Hematopoietic multipotent progenitor cell treated with erythropoietin and hydrocortisone succinate and interleukin-3 and kit ligand, for 4 days (in vitro differentiated cells): ENCODE measurements around the gene CNTNAP2.

Experiments
- DNase-seq: peaks from one replicate; pipeline ENCODE4 v3.0.0-alpha.2; 2015

The CNTNAP2 gene

DNA sequence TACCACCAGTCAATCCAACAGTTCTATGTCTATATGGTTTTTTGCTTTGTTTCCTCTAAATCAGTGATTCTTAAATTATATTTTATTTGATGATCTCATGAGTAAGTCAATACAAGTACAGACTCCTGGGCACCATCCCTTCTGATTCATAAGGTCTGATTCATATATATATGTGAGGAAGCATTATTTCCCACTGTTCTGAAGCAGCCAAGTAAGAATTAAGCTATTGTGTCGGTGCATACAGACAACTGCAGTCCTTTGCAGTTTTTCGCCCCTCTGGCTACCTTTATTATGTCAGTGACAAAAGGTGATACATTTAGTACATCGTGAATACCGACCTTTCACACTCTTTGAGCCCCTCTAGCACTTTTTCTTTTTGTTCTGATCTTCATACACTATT, 1394.3 kb downstream of the CNTNAP2 start:
- no peak for DNase-seq

- DNase-seq = no peak
Observed at GRCh38 chr7:147513451-147513850, 1396.8 kb downstream of the CNTNAP2 start.

GRCh38 chr7:147516391-147516790, 1399.8 kb downstream of the CNTNAP2 start:
- no peak for DNase-seq

GRCh38 chr7:147519062-147519461, 1402.5 kb downstream of the CNTNAP2 start:
- DNase-seq = no peak

- no peak for DNase-seq
Observed at GRCh38 chr7:147523056-147523455, 1406.5 kb downstream of the CNTNAP2 start.

DNA sequence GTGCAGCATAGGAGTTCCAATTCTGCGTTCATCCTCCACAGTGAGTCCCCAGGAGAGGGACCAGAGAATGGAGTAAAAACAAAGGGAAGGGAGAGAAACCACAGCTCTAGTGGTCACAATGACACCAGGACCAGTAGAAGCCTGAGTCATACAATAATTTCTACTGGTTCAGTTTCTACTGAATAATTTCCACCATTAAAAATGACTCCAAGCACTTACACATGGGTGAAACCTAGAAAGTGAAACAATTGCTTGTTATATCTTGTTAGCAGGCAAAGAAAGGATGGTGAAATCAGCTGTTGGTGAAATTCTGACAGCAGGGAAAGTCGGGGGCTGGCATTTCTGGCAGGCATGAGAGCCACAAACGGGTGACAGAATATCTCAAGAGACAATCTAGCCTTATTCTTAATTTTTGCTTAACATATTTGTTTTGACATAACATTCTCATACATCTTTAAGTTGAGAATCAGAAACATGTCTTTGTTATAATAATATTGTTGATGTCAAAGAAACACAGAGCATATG, 1408.2 kb downstream of the CNTNAP2 start:
- no peak for DNase-seq

- DNase-seq = no peak
Observed at GRCh38 chr7:147525325-147525724, 1408.7 kb downstream of the CNTNAP2 start.

GRCh38 chr7:147535701-147536111, 1419.1 kb downstream of the CNTNAP2 start:
- DNase-seq = no peak

DNA sequence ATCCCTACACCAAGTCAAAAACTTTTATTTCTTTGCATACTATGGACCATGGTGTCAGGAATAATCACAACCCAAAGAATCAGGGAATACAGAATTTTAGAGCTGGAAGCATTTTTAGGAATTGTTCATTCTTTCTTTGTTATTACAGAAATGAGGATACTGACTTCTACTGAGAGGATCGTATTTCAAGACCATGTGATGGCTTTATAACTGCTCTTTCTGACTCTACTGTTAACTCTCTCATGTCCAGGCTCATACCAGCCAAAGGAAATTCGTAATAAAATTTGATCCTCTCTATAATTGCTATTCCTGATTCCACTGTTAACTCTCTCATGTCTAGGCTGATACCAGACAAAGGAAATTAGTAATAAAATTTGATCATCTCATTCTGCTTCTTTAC, 1423.1 kb downstream of the CNTNAP2 start:
- no peak for DNase-seq

DNA sequence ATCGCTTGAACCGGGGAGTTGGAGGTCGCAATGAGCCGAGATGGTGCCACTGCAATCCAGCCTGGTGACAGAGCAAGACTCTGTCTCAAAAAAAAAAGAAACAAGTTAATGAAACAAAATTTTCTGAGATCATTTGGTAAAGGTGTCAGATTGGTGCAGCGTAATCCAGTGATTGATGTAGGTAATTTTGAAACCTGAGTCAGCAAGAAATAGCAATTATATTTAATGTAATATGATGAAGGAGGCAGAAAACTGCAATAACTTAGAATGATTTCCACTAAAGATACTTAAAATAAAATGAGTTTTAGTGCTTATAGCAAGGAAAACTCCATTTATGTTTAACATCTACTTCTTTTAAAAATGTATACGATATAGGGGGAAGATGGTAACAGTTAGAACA, 1424.1 kb downstream of the CNTNAP2 start:
- DNase-seq = no peak

- no peak for DNase-seq
Observed at GRCh38 chr7:147541261-147541660, 1424.7 kb downstream of the CNTNAP2 start.

GRCh38 chr7:147547252-147547897, 1430.8 kb downstream of the CNTNAP2 start:
- DNase-seq = peak; percentile 73

GRCh38 chr7:147556317-147556716, 1439.7 kb downstream of the CNTNAP2 start:
- DNase-seq = no peak

DNA sequence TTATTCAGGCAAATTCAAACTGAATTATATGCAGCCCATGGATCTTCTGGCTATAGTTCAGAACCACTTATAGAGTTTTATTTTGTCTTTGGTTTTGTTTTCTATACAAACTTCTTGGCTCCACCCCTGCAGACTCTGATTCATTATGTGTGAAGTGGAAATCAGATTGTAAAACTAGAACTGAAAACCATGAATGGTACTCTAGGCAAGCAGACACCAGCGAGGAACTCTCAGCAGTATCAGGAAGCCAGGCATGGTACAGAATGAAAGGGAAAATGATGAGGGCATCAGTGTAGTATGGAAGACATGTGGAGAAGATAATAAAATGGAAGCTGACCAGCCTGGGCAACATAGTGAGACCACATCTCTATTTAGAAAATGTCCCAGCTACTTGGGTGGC, 1447.1 kb downstream of the CNTNAP2 start:
- no peak for DNase-seq

DNA sequence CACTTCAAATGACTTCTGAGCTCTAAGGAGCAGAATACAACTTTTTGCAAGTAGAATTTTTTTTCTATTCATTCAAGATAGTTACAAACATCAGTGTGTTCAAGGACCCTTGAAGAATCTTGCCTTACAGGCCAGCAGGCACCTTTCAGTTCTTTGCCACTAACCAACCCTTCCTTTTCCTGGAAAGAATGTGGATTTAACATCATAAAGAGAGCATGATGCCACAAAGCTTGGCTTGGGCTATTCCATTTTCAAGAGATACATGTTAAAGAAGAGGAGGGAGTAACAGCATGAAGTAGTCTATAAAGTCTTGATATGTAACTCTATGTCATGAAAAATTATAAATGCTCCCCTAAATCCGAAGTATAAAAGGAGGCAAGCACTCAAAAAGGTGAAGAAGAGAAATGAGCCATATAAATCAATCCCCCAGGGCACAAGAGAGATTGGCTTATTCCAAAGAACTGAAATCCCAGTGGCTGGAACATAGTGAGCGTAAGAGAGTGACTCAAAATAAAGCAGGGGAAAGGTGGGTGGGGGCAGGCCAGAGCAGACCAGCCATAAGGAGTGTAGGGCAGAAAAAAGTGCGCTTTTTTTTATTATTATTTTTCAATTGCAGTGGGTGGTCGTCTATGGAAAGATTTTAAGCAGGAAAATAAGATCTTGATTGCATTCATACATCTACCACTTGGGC, 1448.3 kb downstream of the CNTNAP2 start:
- no peak for DNase-seq

- no peak for DNase-seq
Observed at GRCh38 chr7:147567043-147567442, 1450.4 kb downstream of the CNTNAP2 start.

GRCh38 chr7:147569116-147569913, 1452.7 kb downstream of the CNTNAP2 start:
- no peak for DNase-seq

GRCh38 chr7:147570390-147570789, 1453.8 kb downstream of the CNTNAP2 start:
- no peak for DNase-seq

DNA sequence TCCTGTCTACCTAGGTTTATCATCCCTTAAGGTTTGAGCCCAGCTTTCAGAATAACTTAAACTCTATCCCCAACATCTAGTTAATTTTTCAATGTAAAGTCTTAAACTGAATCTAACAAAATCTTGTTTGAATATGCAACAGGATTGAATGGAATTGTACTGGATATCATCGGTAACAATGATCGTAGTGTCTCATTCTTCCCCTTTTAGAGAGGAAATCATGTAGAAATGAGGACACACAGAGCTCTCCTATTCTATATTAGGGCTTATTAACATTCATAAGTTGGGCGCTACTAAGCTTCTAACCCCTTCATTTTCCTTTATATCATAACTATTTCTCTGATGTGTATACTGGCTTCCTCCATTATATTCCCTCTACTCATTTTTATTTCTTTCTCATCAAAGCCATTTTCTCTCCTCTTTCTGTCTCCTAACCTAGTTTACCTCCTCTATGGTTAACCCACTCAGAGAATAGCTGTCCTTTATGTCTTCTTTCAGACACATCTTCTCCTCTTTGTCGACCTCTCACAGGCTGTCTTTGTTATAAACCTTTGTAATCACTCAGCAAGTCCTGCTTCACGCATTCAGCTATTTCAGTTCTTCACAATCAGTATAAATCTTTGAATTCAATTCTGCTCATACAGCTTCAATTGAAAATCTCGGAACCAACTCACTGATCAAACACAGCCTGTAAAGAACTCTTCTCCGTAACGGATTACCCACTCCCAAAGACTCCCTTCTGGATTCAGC, 1455.0 kb downstream of the CNTNAP2 start:
- DNase-seq = no peak

GRCh38 chr7:147578196-147578595, 1461.6 kb downstream of the CNTNAP2 start:
- no peak for DNase-seq

DNA sequence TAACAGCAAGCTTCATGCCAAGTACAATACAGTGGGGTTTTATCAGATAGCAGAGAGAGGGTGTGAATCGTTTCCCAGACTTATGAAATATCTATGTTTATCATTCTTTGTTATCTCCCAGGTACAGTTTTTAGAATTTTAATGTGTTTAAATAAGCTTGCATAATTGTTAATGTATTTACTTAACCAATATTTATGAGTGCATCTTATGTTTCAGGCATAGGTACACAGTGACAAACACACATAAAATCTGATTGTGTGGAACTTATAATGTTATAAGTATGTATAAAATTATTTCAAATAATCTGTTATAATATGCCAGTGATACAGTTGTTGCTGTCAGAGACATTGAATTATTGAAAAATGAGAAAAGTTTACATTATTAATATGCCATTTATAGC, 1462.5 kb downstream of the CNTNAP2 start:
- no peak for DNase-seq

GRCh38 chr7:147584771-147585193, 1468.2 kb downstream of the CNTNAP2 start:
- no peak for DNase-seq

DNA sequence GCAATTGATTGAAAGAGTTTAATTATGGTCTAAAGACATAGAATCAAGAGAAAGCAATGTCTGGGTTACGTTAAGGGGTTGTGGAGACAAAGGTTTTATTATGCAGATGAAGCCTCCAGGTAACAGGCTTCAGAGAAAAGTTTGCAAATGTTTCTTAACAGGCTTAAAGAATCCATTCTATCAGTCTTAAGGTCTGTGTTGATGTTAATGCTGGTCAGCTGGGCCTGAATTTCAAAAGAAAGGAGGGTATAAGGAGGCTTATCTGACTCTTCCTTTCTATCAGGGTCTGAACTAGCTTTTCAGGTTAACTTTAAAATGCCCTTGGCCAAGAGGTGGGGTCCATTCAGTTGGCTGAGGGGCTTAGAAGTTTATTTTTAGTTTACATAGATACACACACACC, 1469.5 kb downstream of the CNTNAP2 start:
- DNase-seq = no peak
